HUES48 (cell line): ENCODE measurements around the gene DTX1.
"Not testable (repeated sequence)": the region's sequence is repeated elsewhere in the genome, so short reads cannot be mapped to it uniquely, and the experiment has no call there.

Source experiments
- H3K27ac ChIP-seq: one replicate; pipeline ENCODE4 v1.7.0; 2013; ENCODE audit warnings: low read depth, low read length, inconsistent platforms
- H3K27me3 ChIP-seq: 2 replicates; pipeline ENCODE4 v1.6.1; 2013; ENCODE audit warnings: mild to moderate bottlenecking, low read length; ENCODE audit not compliant: control insufficient read depth, insufficient read depth
- H3K36me3 ChIP-seq: 2 replicates; pipeline ENCODE4 v1.6.1; 2013; ENCODE audit warnings: low read length; ENCODE audit not compliant: control insufficient read depth, insufficient read depth
- H3K4me1 ChIP-seq: 2 replicates; pipeline ENCODE4 v1.6.1; 2013; ENCODE audit warnings: mild to moderate bottlenecking, low read length; ENCODE audit not compliant: control insufficient read depth, insufficient read depth
- H3K4me3 ChIP-seq: 2 replicates; pipeline ENCODE4 v1.5.1; 2013; ENCODE audit warnings: mild to moderate bottlenecking, low read depth, low read length
- H3K9ac ChIP-seq: 2 replicates; pipeline ENCODE4 v1.6.1; 2013; ENCODE audit warnings: mild to moderate bottlenecking, low read depth, low read length, moderate library complexity
- H3K9me3 ChIP-seq: 2 replicates; pipeline ENCODE4 v1.6.1; 2013; ENCODE audit warnings: low read length; ENCODE audit not compliant: control insufficient read depth, insufficient read depth

Gene DTX1

DNA sequence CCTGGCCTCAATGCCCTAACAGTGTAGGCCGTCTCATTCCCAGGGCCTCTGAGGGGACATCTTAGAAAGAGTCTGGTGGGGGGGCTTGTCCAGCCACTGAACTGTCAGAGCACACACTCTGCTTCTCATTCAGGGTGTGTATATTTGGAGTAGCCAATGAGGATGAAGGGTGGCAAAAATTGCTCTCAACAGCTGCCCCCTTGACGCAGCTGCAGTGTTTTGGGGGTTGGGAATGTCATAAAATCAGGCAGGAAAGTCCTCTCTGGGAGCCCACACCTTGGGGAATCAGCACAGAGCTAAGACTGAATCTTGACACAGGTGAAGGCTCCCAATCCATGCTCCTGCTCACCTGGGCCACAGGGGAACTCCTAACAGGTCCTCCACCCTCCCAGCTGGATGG, 77.5 kb downstream of the DTX1 start:
- Histone ChIP-seq H3K27me3 (peaks cover 20% of the 10 kb centered on the region), H3K4me1 (peaks cover 3% of the 10 kb centered on the region; the same call in 1 of the 2 replicates), H3K36me3 (no peaks in the 10 kb centered on the region), H3K9ac (no peak overlapping the region), H3K27ac (no peak overlapping the region), H3K9me3 (no peaks in the 10 kb centered on the region), H3K4me3 (no peak overlapping the region)

DNA sequence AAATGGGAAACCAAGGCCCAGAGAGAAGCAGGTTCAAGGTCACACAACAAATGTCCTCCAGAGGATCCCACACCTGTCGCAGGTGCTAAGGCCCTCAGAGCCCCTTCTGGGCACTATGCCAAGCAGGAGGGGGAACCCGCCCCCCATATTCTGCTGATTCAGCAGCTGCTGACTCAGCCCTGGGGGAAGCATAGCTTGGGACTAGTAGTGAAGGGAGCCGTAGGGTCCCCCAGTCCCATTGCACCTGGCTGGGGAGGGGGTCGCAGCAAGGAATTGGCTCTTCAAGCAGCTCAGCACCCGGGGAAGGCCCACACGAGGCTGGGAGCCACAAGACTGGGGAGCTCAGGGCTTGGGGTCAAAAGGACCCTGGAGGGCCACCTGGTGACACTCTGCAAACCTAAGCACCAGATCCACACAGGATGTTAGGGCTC, 78.0 kb downstream of the DTX1 start:
- H3K9me3 ChIP-seq, result no peaks in the 10 kb centered on the region
- no peak overlapping the region for H3K9ac ChIP-seq
- H3K4me3 ChIP-seq, result peak overlapping the region; percentile 73; the same call in 1 of the 2 replicates
- no peaks in the 10 kb centered on the region for H3K36me3 ChIP-seq
- H3K27me3 ChIP-seq, result peaks cover 20% of the 10 kb centered on the region
- no peak overlapping the region for H3K27ac ChIP-seq
- H3K4me1 ChIP-seq, result peaks cover 3% of the 10 kb centered on the region; the same call in 1 of the 2 replicates

DNA sequence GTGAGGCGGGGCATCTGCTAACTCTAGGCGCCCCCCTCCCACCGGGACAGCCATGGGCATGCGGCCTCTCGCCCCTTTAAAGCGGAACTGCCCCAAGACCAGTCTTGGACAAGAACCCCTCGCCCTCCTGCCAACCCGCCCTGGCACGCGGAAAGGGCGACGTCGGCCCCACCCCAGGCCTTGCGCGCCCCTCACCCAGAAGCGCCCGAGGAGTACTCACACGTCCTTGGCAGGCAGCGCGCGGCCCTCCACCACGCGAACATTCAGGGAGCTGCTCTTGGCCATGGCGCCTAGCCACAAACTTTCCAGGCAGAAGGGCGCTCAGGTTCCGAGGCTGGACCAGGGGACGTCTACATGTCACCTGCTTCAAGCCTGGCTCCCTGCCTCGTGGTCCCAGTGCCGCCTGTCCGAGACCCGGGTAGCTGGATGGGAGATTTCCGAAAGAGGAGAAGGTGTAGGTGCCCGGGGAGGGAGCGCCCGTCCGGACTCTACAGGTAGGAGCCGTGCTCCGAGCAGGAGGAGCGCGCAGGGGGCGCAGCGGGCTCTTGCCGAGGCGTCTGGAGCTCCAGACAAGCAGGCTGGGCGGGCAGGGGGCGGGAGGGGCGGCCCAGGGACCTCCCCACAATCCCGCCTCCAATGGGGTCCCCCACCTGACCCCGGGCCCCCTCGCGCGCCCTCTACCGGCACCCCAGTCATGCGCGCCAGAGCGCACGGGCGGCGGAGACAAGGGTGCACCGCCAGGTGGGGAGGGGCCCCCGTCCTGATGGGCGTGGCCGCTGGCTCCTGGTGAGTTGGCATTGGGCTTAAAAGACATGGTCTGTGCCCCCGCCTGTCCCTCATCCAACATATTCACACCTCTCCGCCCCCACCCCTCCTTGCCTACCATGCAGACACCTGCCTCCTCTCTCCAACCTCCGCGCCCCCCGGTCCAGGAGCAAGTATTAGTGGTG, 78.9 kb downstream of the DTX1 start, which contains the start of gene RASAL1:
Gene RASAL1 (minus strand): TSS at position 584 of the 950 bp plus-strand sequence. CDS start 299 bp downstream, at position 285.
- H3K27ac ChIP-seq, result no peak within 1 kb of the TSS
- H3K36me3 ChIP-seq, result no peaks in the 10 kb centered on the region
- peaks cover 3% of the 10 kb centered on the region; the same call in 1 of the 2 replicates for H3K4me1 ChIP-seq
- no peak within 1 kb of the TSS for H3K9ac ChIP-seq
- H3K9me3 ChIP-seq, result no peaks in the 10 kb centered on the region
- peak within 1 kb of the TSS; percentile 73 for H3K4me3 ChIP-seq
- H3K27me3 ChIP-seq, result peaks cover 20% of the 10 kb centered on the region

GRCh38 chr12:113136128-113136989, 79.8 kb downstream of the DTX1 start:
- Histone ChIP-seq H3K4me1 (peaks cover 3% of the 10 kb centered on the region; the same call in 1 of the 2 replicates), H3K27ac (no peak overlapping the region), H3K9me3 (no peaks in the 10 kb centered on the region), H3K4me3 (peak overlapping the region; percentile 62), H3K36me3 (no peaks in the 10 kb centered on the region), H3K27me3 (peaks cover 20% of the 10 kb centered on the region), H3K9ac (no peak overlapping the region)

DNA sequence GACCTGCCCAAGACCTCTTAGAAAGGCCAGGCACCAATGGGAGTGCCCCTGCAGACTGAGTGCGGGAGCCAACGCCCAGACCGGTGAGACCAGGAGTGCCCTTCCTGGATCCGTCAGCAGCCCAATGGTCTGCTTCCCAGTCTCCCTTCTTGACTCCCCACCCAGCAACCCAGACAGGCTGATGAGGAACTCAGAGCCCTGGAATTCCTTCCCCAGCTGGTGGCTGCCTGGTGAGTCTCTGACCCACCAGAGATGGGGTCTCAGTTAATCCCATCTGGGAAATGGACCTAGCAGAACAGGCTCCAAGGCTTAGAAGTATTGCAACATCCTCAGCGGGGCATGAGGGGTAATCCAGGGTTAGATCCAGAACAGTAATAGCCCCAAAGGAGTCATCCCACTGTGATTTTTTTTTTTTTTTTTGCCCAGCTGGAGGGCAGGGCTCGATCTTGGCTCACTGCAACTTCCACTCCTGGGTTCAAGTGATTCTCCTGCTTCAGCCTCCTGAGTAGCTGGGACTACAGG, 80.5 kb downstream of the DTX1 start:
- Histone ChIP-seq H3K27me3 (peaks cover 20% of the 10 kb centered on the region), H3K9me3 (no peaks in the 10 kb centered on the region), H3K36me3 (no peaks in the 10 kb centered on the region), H3K4me1 (peaks cover 3% of the 10 kb centered on the region; the same call in 1 of the 2 replicates), H3K27ac (no peak overlapping the region), H3K4me3 (no peak overlapping the region), H3K9ac (no peak overlapping the region)

- no peak overlapping the region for H3K9ac ChIP-seq
- H3K4me3 ChIP-seq, result no peak overlapping the region
- peaks cover 20% of the 10 kb centered on the region for H3K27me3 ChIP-seq
- no peak overlapping the region for H3K27ac ChIP-seq
- peaks cover 3% of the 10 kb centered on the region; the same call in 1 of the 2 replicates for H3K4me1 ChIP-seq
- no peaks in the 10 kb centered on the region for H3K36me3 ChIP-seq
- no peaks in the 10 kb centered on the region for H3K9me3 ChIP-seq
Observed at GRCh38 chr12:113137861-113138783, 81.6 kb downstream of the DTX1 start.

DNA sequence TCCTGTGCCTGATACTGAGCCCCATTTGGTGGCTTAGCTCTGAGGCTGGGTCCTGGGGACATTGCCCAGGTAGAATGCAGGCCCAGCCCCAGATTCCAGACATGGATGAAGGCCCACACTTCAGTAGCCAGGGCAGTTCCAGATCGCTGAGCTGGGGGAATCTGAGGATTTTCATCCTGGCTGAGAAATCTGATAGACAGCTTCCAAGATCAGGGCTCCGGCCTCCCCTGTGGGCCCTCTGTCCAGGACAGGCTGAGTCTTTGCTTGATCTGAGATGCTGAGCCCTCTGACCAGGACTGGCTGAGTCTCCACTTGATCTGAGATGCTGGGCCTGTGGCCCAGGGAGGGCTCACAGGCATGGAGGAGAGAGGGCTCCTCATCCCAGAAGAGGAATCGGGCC, 82.3 kb downstream of the DTX1 start:
- peaks cover 19% of the 10 kb centered on the region for H3K27me3 ChIP-seq
- no peak overlapping the region for H3K27ac ChIP-seq
- peaks cover 3% of the 10 kb centered on the region; the same call in 1 of the 2 replicates for H3K4me1 ChIP-seq
- no peak overlapping the region for H3K4me3 ChIP-seq
- no peaks in the 10 kb centered on the region for H3K36me3 ChIP-seq
- H3K9ac ChIP-seq, result no peak overlapping the region
- no peaks in the 10 kb centered on the region for H3K9me3 ChIP-seq

GRCh38 chr12:113140706-113141105, 84.2 kb downstream of the DTX1 start:
- H3K9me3 ChIP-seq, result no peaks in the 10 kb centered on the region
- no peaks in the 10 kb centered on the region for H3K36me3 ChIP-seq
- no peaks in the 10 kb centered on the region for H3K4me1 ChIP-seq
- H3K27me3 ChIP-seq, result 0 out of 2 replicates have a peak, but pooled peaks cover 5% of the 10 kb centered on the region
- H3K9ac ChIP-seq, result no peak overlapping the region
- H3K4me3 ChIP-seq, result no peak overlapping the region
- no peak overlapping the region for H3K27ac ChIP-seq

DNA sequence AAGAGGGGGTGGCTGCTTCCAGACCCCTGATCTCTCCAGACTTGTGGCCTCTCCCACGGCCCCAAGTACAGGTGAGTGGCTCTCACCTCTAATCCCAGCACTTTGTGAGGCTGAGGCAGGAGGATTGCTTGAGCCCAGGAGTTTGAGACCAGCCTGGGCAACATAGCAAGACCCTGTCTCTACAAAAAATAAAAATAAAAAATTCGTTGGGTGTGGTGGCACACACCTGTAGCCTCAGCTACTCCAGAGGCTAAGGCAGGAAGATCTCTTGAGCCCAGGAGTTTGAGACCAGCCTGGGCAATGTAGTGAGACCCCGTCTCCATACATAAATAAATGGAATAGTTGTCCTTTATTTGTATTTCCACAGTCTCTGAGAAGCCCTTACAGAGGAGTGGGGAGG, 85.2 kb downstream of the DTX1 start:
- not testable (repeated sequence) for H3K27ac ChIP-seq, H3K9ac ChIP-seq, H3K4me1 ChIP-seq, H3K36me3 ChIP-seq, H3K9me3 ChIP-seq, H3K4me3 ChIP-seq, H3K27me3 ChIP-seq
